Measurements from ENCODE around the gene NR4A1.

DNA sequence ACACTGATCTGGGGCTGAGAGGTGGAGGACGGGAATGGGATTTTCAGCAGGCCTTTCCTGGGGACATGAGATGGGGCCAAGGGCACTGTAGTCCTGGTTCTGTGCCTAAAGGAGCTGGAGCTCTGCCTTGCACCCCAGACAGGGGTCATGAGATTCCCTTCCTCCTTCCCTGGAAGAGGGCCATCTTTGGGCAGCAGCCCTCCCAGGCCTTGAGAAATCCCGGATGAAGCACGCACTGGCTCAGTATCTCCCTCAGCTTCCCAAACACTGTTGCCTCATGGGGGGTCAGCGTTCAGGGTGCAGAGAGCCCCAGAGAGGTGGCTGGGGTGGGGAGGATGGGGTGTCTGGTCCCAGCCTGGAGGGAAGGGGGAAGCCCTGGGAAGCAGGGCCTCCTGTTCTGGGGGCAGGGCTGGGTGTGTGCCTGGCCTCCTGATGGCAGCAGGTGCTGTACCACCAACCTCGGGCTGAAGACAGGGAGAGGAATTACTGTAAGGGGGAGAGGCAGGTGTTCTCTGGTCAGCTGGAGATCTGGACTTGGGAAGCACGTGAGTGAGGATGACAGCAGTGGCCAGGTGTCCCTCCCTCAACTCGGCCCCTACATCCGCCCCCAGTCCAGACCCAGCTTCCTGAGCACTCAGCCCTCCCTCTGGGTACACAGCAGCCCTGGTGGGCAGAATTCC is 8.4 kb upstream of the NR4A1 start:
- TF ChIP-seq, protein P1, sequence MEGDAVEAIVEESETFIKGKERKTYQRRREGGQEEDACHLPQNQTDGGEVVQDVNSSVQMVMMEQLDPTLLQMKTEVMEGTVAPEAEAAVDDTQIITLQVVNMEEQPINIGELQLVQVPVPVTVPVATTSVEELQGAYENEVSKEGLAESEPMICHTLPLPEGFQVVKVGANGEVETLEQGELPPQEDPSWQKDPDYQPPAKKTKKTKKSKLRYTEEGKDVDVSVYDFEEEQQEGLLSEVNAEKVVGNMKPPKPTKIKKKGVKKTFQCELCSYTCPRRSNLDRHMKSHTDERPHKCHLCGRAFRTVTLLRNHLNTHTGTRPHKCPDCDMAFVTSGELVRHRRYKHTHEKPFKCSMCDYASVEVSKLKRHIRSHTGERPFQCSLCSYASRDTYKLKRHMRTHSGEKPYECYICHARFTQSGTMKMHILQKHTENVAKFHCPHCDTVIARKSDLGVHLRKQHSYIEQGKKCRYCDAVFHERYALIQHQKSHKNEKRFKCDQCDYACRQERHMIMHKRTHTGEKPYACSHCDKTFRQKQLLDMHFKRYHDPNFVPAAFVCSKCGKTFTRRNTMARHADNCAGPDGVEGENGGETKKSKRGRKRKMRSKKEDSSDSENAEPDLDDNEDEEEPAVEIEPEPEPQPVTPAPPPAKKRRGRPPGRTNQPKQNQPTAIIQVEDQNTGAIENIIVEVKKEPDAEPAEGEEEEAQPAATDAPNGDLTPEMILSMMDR (IDR thresholded peaks at IDR 0.05; ENCODE audit: insufficient read depth, low read length, poor library complexity, severe bottlenecking): no peak
- no peak for TF ChIP-seq EZH2phosphoT487 (conservative IDR thresholded peaks at IDR 0.05; ENCODE audit: low read length)
